RWPE1 (cell line): ENCODE data around the gene ADAMTS2.

ENCODE experiments used
- CTCF ChIA-PET: fragments of 350-600 bp; sonication (Branson Sonifier 250); formaldehyde crosslinking; extraction: SDS; loops from one replicate; lab custom pipeline; 2021; lab: Yijun Ruan, JAX
- POLR2A ChIA-PET: fragments of 400-600 bp; formaldehyde crosslinking; extraction: SDS; loops from one replicate; lab custom pipeline; 2020; ENCODE audit warnings: antibody characterized with exemption; ENCODE audit not compliant: low non-redundant PET; lab: Yijun Ruan, JAX
- DNase-seq: peaks from one replicate; pipeline ENCODE4 v3.0.0; 2012; ENCODE audit warnings: low spot score
- H3K27ac ChIP-seq: fragments of 450-650 bp; 2 replicates; pipeline ENCODE4 v1.5.1; 2017
- CTCF ChIP-seq: fragments of 450-650 bp; conservative IDR thresholded peaks from 2 replicates; pipeline ENCODE4 v1.5.1; 2017; ENCODE audit warnings: low read depth, mild to moderate bottlenecking

Gene ADAMTS2

DNA sequence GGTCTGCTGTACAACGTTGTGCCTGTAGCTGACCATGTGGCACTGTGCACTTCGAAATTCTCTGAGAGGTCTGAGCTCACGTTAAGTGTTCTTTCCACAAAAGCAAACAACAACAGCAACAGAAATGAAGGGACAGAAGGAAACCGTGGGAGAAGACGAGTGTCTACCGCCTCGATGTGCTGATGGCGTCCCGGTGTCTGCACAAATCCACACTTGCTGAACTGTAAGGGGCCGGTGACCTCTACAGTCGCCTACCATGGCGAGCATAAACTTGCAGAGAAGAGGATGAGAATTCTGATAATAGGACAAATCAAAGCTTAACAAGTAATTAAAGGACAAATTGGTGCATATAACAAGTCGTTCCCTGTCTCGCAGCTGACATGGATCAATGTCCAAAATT lies 114.0 kb downstream of the ADAMTS2 start:
- no peak for TF ChIP-seq CTCF
- H3K27ac ChIP-seq: no peak overlapping the region
- POLR2A ChIA-PET: no interaction called here
- DNase-seq: no peak
- CTCF ChIA-PET: no interaction called here

GRCh38 chr5:179230061-179230461 lies 115.2 kb downstream of the ADAMTS2 start:
- H3K27ac ChIP-seq: no peak overlapping the region
- TF ChIP-seq CTCF: no peak
- ChIA-PET POLR2A (no interaction called here), CTCF (no interaction called here)
- DNase-seq: no peak

DNA sequence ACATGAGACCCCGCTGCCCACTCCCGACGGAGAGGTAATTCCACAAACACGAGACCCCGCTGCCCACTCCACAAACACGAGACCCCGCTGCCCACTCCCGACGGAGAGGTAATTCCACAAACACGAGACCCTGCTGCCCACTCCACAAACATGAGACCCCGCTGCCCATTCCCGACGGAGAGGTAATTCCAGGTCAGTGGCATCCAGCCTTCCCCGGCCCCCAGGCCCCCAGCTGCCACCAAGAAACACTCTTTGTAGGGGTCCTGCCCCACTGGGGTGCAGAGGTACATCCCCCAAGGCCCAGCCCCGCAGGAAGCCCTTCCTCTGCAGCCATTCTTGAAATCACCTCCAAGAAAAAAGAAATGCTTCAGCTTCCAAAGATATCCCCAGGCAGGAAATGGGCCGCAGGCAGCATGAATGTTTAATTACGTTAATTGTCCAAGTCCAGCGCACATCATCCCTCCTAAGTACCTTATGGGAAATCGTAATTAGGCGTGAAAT lies 115.9 kb downstream of the ADAMTS2 start:
- H3K27ac ChIP-seq: no peak overlapping the region
- CTCF ChIA-PET: interaction anchor here (1.2 kb wide), 1 partner anchor 264 kb away, joined by 3 read pairs; no protein-coding TSS in a partner anchor
- DNase-seq: no peak
- POLR2A ChIA-PET: no interaction called here
- no peak for TF ChIP-seq CTCF

- CTCF ChIA-PET: interaction anchor here (0.9 to 1.2 kb wide), 2 partner anchors 62 to 265 kb away, joined by 3 read pairs; no protein-coding TSS in a partner anchor
- no peak overlapping the region for H3K27ac ChIP-seq
- no peak for TF ChIP-seq CTCF
- no peak for DNase-seq
- POLR2A ChIA-PET: no interaction called here
Observed at GRCh38 chr5:179228341-179229121, 116.7 kb downstream of the ADAMTS2 start.

GRCh38 chr5:179227580-179228311 lies 117.5 kb downstream of the ADAMTS2 start:
- TF ChIP-seq CTCF: no peak
- ChIA-PET CTCF (interaction anchor here (0.9 to 1.2 kb wide), 2 partner anchors 61 to 266 kb away, joined by 3 read pairs; no protein-coding TSS in a partner anchor), POLR2A (no interaction called here)
- no peak for DNase-seq
- no peak overlapping the region for H3K27ac ChIP-seq

- TF ChIP-seq CTCF: no peak
- H3K27ac ChIP-seq: no peak overlapping the region
- CTCF ChIA-PET: no interaction called here
- POLR2A ChIA-PET: no interaction called here
- DNase-seq: no peak
Observed at GRCh38 chr5:179227229-179227579, 118.1 kb downstream of the ADAMTS2 start.
